HepG2 (cell line): Measurements from ENCODE around the gene SH2D6. TPM values are rescaled to one million over a fixed set of nuclear protein-coding genes. Genes with fewer than 3 reads are reported as not detected.
A peak's percentile ranks its signal among the peaks of the same experiment; 100 is the strongest.

Experiments
- AGO1 ChIP-seq: fragments of 200-400 bp; formaldehyde crosslinking; IDR thresholded peaks from 2 replicates; pipeline ENCODE4 v1.6.1; 2017; ENCODE audit warnings: mild to moderate bottlenecking, low read depth, low read length, moderate library complexity; ENCODE audit not compliant: poor library complexity, severe bottlenecking
- HDAC2 ChIP-seq: sonication (generic); formaldehyde crosslinking; IDR thresholded peaks from 2 replicates; pipeline ENCODE4 v1.4.0; 2020; ENCODE audit warnings: missing genetic modification reagents
- LBX2 ChIP-seq: sonication (generic); formaldehyde crosslinking; IDR thresholded peaks from 2 replicates; pipeline ENCODE4 v1.5.0; 2020; ENCODE audit warnings: missing genetic modification reagents, mild to moderate bottlenecking, borderline replicate concordance
- MAFK ChIP-seq, 2 experiments: IDR thresholded peaks in 1 of 2; conservative IDR thresholded peaks in 1 of 2; 2 replicates each; pipeline ENCODE4 v1.6.1; 2011; ENCODE audit warnings: improper control_type of control experiment in 2 of 2, low read length in 2 of 2
- POGK ChIP-seq: sonication (generic); formaldehyde crosslinking; conservative IDR thresholded peaks from 2 replicates; pipeline ENCODE4 v1.8.0; 2022; ENCODE audit warnings: mild to moderate bottlenecking, moderate library complexity, missing genetic modification reagents
- TBX3 ChIP-seq: fragments of 450-650 bp; IDR thresholded peaks from 2 replicates; pipeline ENCODE4 v1.6.1; 2017; ENCODE audit warnings: antibody characterized with exemption, mild to moderate bottlenecking, inconsistent platforms, borderline replicate concordance
- TCF7L2 ChIP-seq: IDR thresholded peaks from 2 replicates; pipeline ENCODE4 v1.6.1; 2011; ENCODE audit warnings: mild to moderate bottlenecking, low read depth, low read length, moderate library complexity
- ZFX ChIP-seq: sonication (generic); formaldehyde crosslinking; IDR thresholded peaks from 2 replicates; pipeline ENCODE4 v1.4.0; 2020; ENCODE audit warnings: mild to moderate bottlenecking, low read depth, missing genetic modification reagents, moderate library complexity
- ZHX2 ChIP-seq, 2 experiments: sonication (generic) in 1 of 2; formaldehyde crosslinking in 1 of 2; IDR thresholded peaks; 2 replicates each; pipeline versions ENCODE4 v1.6.1 to v1.9.0; 2014 to 2022; ENCODE audit warnings: antibody characterized with exemption in 1 of 2, borderline replicate concordance in 1 of 2, inconsistent platforms in 1 of 2, low read depth in 1 of 2, missing genetic modification reagents in 1 of 2
- ZNF225 ChIP-seq: sonication (generic); formaldehyde crosslinking; IDR thresholded peaks from 2 replicates; pipeline ENCODE4 v1.4.0; 2020; ENCODE audit warnings: mild to moderate bottlenecking, missing genetic modification reagents
- ZNF367 ChIP-seq: sonication (generic); formaldehyde crosslinking; IDR thresholded peaks from 2 replicates; pipeline ENCODE4 v1.4.0; 2020; ENCODE audit warnings: missing genetic modification reagents, borderline replicate concordance
- ZNF556 ChIP-seq: sonication (generic); formaldehyde crosslinking; IDR thresholded peaks from 2 replicates; pipeline ENCODE4 v1.4.0; 2020; ENCODE audit warnings: mild to moderate bottlenecking, missing genetic modification reagents, borderline replicate concordance
- polyA plus RNA-seq, 8 experiments: library from polyadenylated mRNA; depleted of rRNA in 3 of 8; stranded (reverse) in 7 of 8; unstranded in 1 of 8; fragments of >200 nt; fragmentation: Illumina TruSeq in 4 of 8; extraction: Trizol in 4 of 8; gene quantifications; 2 replicates each; pipeline versions ENCODE4 v1.2.1 to v1.2.3, GENCODE V29; 2011 to 2016; ENCODE audit warnings: low read depth in 4 of 8, missing spikeins in 1 of 8, mixed read lengths in 1 of 8; ENCODE audit not compliant: insufficient read depth in 1 of 8
- total RNA-seq, 5 experiments: library from RNA; depleted of rRNA; stranded (reverse); fragments of >200 nt; fragmentation: Illumina TruSeq; extraction: Trizol; gene quantifications; 2 replicates each; pipeline ENCODE4 v1.2.3, GENCODE V29; 2016; ENCODE audit warnings: low read depth in 1 of 5
- TF ChIP-seq, protein P1 (sequence below): sonication (generic); formaldehyde crosslinking; IDR thresholded peaks from 2 replicates; pipeline ENCODE4 v1.4.0; 2020; ENCODE audit warnings: missing genetic modification reagents
- TF ChIP-seq, protein P2 (sequence below): IDR thresholded peaks from 2 replicates; pipeline ENCODE4 v1.6.1; 2016; ENCODE audit warnings: missing genetic modification reagents, missing compliant biosample characterization
- TF ChIP-seq, protein P3 (sequence below): sonication (generic); formaldehyde crosslinking; IDR thresholded peaks from 2 replicates; pipeline ENCODE4 v1.4.0; 2020; ENCODE audit warnings: missing genetic modification reagents, low read depth, mild to moderate bottlenecking, borderline replicate concordance

SH2D6 gene
- total and polyA plus RNA-seq, 2 of the 13 experiments (the other 11 are each of a cell fraction or from before 2014, with no cell fraction given): 0.11 to 0.26 TPM

DNA sequence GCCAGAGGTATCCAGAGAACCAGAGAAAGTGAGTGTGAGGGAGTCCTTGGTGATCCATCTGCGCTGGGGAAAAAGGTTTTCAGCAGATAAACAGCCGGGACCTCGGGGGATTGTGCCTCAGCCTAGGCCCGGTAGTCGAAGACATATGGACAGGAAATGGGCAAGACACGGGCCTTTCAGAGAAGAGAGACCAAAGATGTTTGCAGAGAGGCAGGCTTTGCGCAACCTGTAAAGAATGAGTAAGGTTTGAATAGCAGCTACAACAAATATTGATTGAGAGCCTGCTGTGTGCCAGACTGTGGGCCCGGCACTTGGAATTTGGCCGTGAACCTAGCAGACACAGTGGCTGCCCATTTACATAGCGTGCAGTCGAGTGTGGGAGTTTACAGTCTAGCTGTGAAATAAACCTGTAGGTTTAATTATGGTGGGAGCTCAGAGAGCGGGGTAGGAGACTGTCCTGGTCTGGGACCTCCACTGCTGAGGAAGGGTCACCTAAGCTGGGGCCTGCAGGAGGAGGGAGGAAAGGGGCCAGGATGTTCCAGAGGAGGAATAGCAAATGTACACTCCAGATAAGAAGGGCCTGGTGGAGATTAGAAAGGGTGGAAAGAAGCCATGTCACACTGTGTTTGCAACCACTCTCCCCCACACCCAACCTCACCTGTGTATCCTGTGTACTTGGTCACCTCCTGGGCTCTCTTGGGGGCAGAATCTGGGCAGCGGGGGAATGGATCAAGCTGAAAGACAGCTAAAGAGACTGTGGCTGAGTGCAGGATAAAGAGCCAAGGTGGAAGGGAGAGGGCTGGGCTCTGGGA is 3.0 kb downstream of the SH2D6 start (continued):
- TF ChIP-seq, protein P1, sequence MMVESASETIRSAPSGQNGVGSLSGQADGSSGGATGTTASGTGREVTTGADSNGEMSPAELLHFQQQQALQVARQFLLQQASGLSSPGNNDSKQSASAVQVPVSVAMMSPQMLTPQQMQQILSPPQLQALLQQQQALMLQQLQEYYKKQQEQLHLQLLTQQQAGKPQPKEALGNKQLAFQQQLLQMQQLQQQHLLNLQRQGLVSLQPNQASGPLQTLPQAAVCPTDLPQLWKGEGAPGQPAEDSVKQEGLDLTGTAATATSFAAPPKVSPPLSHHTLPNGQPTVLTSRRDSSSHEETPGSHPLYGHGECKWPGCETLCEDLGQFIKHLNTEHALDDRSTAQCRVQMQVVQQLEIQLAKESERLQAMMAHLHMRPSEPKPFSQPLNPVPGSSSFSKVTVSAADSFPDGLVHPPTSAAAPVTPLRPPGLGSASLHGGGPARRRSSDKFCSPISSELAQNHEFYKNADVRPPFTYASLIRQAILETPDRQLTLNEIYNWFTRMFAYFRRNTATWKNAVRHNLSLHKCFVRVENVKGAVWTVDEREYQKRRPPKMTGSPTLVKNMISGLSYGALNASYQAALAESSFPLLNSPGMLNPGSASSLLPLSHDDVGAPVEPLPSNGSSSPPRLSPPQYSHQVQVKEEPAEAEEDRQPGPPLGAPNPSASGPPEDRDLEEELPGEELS (CRISPR knock-in tag): peak; percentile 99
- TF ChIP-seq ZFX (CRISPR knock-in tag) (peak; percentile 71), MAFK (conservative IDR thresholded peaks at IDR 0.05 in 1 of 2, IDR thresholded peaks at IDR 0.05 in 1 of 2; ENCODE audit: low read length in 2 of 2) (no peak), AGO1 (no peak), TBX3 (peak; percentile 97), LBX2 (CRISPR knock-in tag) (no peak), TCF7L2 (no peak), ZHX2 (IDR thresholded peaks at IDR 0.05; ENCODE audit: low read depth) (0 out of 2 replicates have a peak, but pooled peaks have one; percentile 38), ZHX2 (CRISPR knock-in tag; IDR thresholded peaks at IDR 0.05; ENCODE audit: borderline replicate concordance) (no peak), ZNF367 (CRISPR knock-in tag) (no peak), POGK (0 out of 2 replicates have a peak, but pooled peaks have one; percentile 2), ZNF225 (CRISPR knock-in tag) (no peak), HDAC2 (CRISPR knock-in tag) (peak; percentile 99), ZNF556 (CRISPR knock-in tag) (peak; percentile 89; the same call in 1 of the 2 replicates)
- TF ChIP-seq, protein P2, sequence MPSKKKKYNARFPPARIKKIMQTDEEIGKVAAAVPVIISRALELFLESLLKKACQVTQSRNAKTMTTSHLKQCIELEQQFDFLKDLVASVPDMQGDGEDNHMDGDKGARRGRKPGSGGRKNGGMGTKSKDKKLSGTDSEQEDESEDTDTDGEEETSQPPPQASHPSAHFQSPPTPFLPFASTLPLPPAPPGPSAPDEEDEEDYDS (CRISPR knock-in tag): peak; percentile 61; the same call in 1 of the 2 replicates
- TF ChIP-seq, protein P3, sequence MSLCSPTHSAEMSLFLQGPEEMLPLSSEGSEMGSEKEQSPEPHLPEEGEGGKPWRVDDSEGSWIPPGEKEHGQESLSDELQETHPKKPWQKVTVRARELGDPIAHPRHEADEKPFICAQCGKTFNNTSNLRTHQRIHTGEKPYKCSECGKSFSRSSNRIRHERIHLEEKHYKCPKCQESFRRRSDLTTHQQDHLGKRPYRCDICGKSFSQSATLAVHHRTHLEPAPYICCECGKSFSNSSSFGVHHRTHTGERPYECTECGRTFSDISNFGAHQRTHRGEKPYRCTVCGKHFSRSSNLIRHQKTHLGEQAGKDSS (CRISPR knock-in tag): peak; percentile 81; the same call in 1 of the 2 replicates
